SK-N-MC (cell line): ENCODE results near the gene CCDC187.

Experiments
- DNase-seq: peaks from one replicate; pipeline ENCODE4 v3.0.0-alpha.2; 2011; ENCODE audit warnings: low read depth, low spot score
- H3K27ac ChIP-seq: fragments of 200-600 bp; sonication (generic); 2 replicates; pipeline ENCODE4 v1.5.1; 2016; ENCODE audit warnings: mixed run types
- H3K36me3 ChIP-seq: fragments of 200-600 bp; sonication (generic); 2 replicates; pipeline ENCODE4 v1.6.1; 2017; ENCODE audit warnings: antibody characterized with exemption, low read length, mixed read lengths; ENCODE audit not compliant: insufficient read depth
- H3K4me3 ChIP-seq: fragments of 200-600 bp; sonication (generic); 2 replicates; pipeline ENCODE4 v1.5.1; 2016
- H3K9ac ChIP-seq: fragments of 200-600 bp; sonication (generic); 2 replicates; pipeline ENCODE4 v1.8.0; 2017; ENCODE audit warnings: mixed run types, mixed read lengths; ENCODE audit not compliant: insufficient read length
- H3K9me3 ChIP-seq: fragments of 200-600 bp; sonication (generic); 2 replicates; pipeline ENCODE4 v1.6.1; 2017; ENCODE audit warnings: low read depth, mild to moderate bottlenecking, antibody characterized with exemption, low read length, moderate library complexity, mixed read lengths
- EZH2 ChIP-seq: fragments of 200-600 bp; sonication (generic); IDR thresholded peaks from one replicate; pipeline ENCODE4 v1.6.1; 2017; ENCODE audit warnings: antibody characterized with exemption
- FOXP2 ChIP-seq: optimal IDR thresholded peaks from 2 replicates; pipeline ENCODE3; 2011; ENCODE audit warnings: mild to moderate bottlenecking, moderate library complexity; ENCODE audit not compliant: insufficient read depth; ENCODE audit errors: extremely low read length, control extremely low read depth
- POLR2AphosphoS5 ChIP-seq: IDR thresholded peaks from 2 replicates; pipeline ENCODE4 v1.6.1; 2012; ENCODE audit warnings: mild to moderate bottlenecking, low read depth, low read length, borderline replicate concordance

The CCDC187 gene

GRCh38 chr9:136308702-136309053 lies 4.8 kb upstream of the CCDC187 start:
- H3K4me3 ChIP-seq = no peak overlapping the region
- H3K9ac ChIP-seq = no peak overlapping the region
- no peaks in the 10 kb centered on the region for H3K9me3 ChIP-seq
- DNase-seq = no peak
- H3K27ac ChIP-seq = no peak overlapping the region
- H3K36me3 ChIP-seq = no peaks in the 10 kb centered on the region
- TF ChIP-seq EZH2 = no peak

GRCh38 chr9:136308006-136308701 lies 4.3 kb upstream of the CCDC187 start:
- TF ChIP-seq FOXP2 = no peak
- no peak for TF ChIP-seq EZH2
- no peak for TF ChIP-seq POLR2AphosphoS5
- H3K27ac ChIP-seq = no peak overlapping the region
- no peak for DNase-seq

GRCh38 chr9:136307215-136307750 lies 3.4 kb upstream of the CCDC187 start:
- Histone ChIP-seq H3K9me3 (no peaks in the 10 kb centered on the region), H3K36me3 (no peaks in the 10 kb centered on the region), H3K27ac (no peak overlapping the region), H3K4me3 (no peak overlapping the region), H3K9ac (no peak overlapping the region)
- DNase-seq = no peak
- TF ChIP-seq EZH2 = no peak
- TF ChIP-seq POLR2AphosphoS5 = no peak
- TF ChIP-seq FOXP2 = no peak

More at GRCh38 chr9:136308006-136308701, 4.3 kb upstream of the CCDC187 start:
- Histone ChIP-seq H3K36me3 (no peaks in the 10 kb centered on the region), H3K4me3 (no peak overlapping the region), H3K9ac (no peak overlapping the region), H3K9me3 (no peaks in the 10 kb centered on the region)

- no peak overlapping the region for H3K27ac ChIP-seq
- no peaks in the 10 kb centered on the region for H3K9me3 ChIP-seq
- no peak overlapping the region for H3K4me3 ChIP-seq
- no peaks in the 10 kb centered on the region for H3K36me3 ChIP-seq
- H3K9ac ChIP-seq = no peak overlapping the region
- TF ChIP-seq POLR2AphosphoS5 (no peak), EZH2 (no peak), FOXP2 (no peak)
- DNase-seq = no peak
Measured at GRCh38 chr9:136306211-136307208, 2.6 kb upstream of the CCDC187 start.

- H3K4me3 ChIP-seq = no peak overlapping the region
- H3K36me3 ChIP-seq = no peaks in the 10 kb centered on the region
- no peak for TF ChIP-seq FOXP2
- TF ChIP-seq POLR2AphosphoS5 = no peak
- no peak for TF ChIP-seq EZH2
- H3K9ac ChIP-seq = no peak overlapping the region
- H3K27ac ChIP-seq = no peak overlapping the region
- H3K9me3 ChIP-seq = no peaks in the 10 kb centered on the region
- no peak for DNase-seq
Measured at GRCh38 chr9:136305804-136306203, 1.9 kb upstream of the CCDC187 start.

GRCh38 chr9:136304981-136305380 lies 1.1 kb upstream of the CCDC187 start:
- TF ChIP-seq EZH2 (no peak), FOXP2 (no peak), POLR2AphosphoS5 (no peak)
- DNase-seq = no peak
- H3K36me3 ChIP-seq = no peaks in the 10 kb centered on the region
- no peaks in the 10 kb centered on the region for H3K9me3 ChIP-seq
- no peak overlapping the region for H3K9ac ChIP-seq
- H3K27ac ChIP-seq = no peak overlapping the region
- no peak overlapping the region for H3K4me3 ChIP-seq

GRCh38 chr9:136304456-136304855 lies 562 bp upstream of the CCDC187 start:
- no peak for TF ChIP-seq POLR2AphosphoS5
- no peak for TF ChIP-seq EZH2
- no peak for TF ChIP-seq FOXP2
- DNase-seq = no peak
- no peak overlapping the region for H3K9ac ChIP-seq

GRCh38 chr9:136303066-136303824 lies 649 bp downstream of the CCDC187 start:
- H3K9ac ChIP-seq = no peak overlapping the region
- no peak overlapping the region for H3K27ac ChIP-seq
- no peaks in the 10 kb centered on the region for H3K36me3 ChIP-seq
- H3K9me3 ChIP-seq = no peaks in the 10 kb centered on the region
- no peak overlapping the region for H3K4me3 ChIP-seq
- TF ChIP-seq FOXP2 = no peak
- no peak for TF ChIP-seq POLR2AphosphoS5
- TF ChIP-seq EZH2 = no peak
- no peak for DNase-seq

More at GRCh38 chr9:136304456-136304855, 562 bp upstream of the CCDC187 start:
- Histone ChIP-seq H3K36me3 (no peaks in the 10 kb centered on the region), H3K9me3 (no peaks in the 10 kb centered on the region), H3K4me3 (no peak overlapping the region), H3K27ac (no peak overlapping the region)
